NCI-H2227 (cell line): ENCODE data around the gene CHI3L1.
A peak's percentile ranks its signal among the peaks of the same experiment; 100 is the strongest.
"Not testable (repeated sequence)": the region's sequence is repeated elsewhere in the genome, so short reads cannot be mapped to it uniquely, and the experiment has no call there.

Source experiments
- DNase-seq: peaks from one replicate; lab custom pipeline; 2025; ENCODE audit not compliant: unreplicated experiment; lab: John Stamatoyannopoulos, UW

Gene CHI3L1

DNA sequence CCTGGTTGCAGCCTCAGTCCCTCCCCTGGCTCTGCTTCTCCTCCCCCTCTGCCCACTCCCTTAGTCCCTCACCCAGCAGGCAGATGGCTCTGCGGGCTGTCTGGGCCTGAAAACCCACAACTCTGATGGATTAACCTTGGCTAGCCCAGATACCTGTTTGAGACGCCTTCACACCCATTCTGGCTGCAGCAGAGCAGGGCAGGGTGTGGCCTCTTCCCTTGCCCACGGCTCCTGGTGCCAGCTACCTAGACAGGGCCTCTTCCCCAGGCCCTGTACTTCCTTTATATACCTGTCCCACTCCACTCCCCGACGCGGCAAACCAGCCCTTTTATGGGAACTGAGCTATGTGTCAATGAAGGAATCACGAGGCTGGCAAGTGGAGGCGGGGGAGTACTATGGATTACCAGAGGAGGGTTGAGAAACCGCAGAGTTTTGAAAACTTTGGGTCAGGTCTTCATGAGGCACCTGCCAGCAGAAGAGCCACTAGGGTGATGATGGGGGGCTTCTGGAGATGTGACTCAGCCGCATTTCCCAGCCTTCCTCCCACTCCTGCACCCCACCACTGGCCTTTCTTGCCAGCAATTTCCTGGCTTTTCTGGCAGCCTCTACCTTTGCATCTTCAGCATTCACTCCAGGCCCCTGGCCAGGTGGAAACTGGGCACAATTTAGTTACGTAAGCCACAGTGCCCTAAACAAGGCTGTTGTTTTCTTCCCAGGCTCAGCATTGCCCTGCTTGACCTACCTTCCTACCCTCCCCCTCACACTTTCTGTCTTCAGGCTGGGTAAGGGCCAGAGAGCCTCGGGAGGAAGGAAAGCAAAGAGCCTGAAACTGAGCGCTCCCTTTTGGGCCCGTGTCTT, at the start of gene CHI3L1:
TSS of gene CHI3L1 (minus strand) at position 259 of the 858 bp plus-strand sequence. CDS start at position 178, 81 bp downstream.
- no peak for DNase-seq

DNA sequence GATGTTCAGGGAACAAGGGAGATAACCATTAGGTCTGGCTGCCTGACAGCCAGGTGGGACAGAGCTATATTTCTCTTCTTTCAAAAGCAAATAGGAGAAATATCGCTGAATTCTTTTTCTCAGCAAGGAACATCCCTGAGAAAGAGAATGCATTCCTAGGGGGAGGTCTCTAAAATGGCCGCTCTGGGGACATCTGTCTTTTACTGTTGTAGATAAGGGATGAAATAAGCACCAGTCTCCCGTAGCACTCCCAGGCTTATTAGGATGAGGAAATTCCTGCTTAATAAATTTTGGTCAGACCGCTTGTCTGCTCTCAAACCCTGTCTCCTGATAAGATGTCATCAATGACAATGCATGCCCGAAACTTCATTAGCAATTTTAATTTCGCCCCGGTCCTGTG, 48.4 kb upstream of the CHI3L1 start:
- DNase-seq = not testable (repeated sequence)

DNA sequence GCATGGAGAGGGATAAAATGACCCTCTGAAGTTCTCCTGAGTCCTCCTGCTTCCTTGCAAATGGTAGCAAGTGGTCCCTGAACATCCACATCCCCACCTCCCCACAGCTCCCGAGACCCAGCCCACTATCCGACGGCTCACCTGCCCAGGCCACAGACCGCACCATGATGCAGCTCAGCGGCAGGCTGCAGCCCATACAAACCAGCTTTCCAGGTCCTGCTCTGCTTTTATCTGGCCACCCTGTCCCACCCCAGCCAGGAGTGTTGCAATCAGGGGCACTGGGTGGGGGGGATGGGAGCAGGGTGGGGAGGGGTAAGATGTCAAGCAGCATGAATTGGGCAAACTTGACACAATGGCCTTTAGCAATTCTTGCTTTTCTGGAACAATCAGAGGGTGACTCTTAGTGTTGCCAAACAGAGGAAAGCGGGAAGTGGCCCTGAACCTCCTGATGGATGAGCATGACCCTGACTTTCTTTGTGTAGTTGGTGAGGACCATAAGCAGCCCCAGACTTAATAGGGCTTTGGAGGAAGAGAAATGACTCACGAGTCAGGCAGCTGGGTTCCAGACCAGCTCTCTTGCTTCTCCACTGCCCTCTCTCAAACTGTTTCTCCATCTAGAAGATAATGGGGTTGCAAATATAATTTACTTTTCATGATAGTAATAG, 43.1 kb upstream of the CHI3L1 start, which contains the start of gene CHIT1:
TSS of gene CHIT1 (minus strand) at position 203 of the 665 bp plus-strand sequence. CDS start at position 166, 37 bp downstream.
- no peak for DNase-seq

DNA sequence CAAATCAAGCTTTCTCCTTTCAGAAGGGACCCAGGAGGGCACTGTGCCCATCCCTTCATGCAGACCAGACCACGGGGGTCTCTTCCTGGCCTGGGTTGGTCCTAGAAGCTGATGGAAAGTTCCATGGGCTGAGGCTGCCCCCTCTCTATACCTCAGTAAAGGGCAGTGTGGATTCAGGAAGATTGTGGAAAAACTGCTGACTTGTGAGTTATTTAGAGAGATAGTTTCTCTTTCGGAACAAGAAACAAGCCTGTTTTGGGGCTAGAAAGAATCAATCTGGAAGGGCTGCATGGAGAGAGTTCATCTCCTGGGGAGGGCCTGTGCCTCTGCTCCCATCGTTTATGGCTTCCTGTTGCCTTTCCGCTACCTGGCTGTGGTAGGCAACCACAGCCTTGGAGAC, 42.2 kb upstream of the CHI3L1 start:
- no peak for DNase-seq

DNA sequence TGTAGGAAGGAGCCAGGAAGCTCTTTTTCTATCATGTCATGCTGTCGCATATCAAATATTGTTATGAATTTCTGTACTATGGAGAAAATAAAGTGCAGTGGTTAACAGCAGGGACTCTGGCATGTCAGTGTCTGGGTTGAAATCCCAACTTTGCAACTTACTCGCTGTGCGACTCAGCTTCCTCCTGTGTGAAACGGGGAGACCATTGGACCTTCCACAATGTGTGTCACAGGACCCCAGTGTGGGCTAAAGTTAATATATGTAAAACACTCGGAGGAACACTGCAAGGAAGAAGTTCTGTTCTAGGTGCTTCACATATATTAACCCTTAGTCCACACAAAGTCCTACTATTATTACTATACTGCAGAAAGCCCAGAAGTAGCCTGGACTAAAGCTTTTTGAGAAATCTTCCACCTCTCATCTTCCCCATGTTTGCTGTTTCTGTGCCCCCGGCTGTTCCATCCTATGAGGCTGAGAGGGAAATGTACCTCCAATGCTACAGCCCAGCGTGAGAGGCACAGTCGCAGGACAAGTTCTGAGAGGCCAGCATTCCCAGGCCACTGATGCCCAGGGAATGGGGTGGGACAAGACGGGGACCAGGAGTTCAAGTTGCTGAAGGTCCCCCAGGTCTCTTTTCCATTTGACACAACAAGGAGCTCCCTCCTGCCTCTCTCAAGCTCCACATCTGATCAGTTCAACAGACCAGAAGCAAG, 41.0 kb upstream of the CHI3L1 start:
- DNase-seq = no peak

DNA sequence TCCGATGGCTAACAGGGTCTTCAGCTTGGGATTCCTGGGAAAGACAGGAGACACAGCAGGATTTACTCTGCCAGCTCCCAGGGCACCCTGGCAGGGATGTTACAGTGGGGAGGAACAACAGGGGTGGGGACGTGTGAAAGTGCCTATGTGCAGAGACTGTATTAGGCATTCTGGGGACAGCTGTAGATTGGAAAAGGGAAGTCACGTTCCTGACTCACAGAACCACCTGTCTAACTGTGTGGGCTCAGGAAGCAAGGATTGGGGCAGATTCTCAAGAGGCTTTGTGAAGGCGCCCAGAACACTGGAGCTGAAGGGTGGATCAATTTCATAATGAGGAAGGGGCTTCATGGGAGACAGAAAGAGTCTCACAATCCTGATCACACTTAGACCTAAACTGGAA, 38.6 kb upstream of the CHI3L1 start:
- no peak for DNase-seq

DNA sequence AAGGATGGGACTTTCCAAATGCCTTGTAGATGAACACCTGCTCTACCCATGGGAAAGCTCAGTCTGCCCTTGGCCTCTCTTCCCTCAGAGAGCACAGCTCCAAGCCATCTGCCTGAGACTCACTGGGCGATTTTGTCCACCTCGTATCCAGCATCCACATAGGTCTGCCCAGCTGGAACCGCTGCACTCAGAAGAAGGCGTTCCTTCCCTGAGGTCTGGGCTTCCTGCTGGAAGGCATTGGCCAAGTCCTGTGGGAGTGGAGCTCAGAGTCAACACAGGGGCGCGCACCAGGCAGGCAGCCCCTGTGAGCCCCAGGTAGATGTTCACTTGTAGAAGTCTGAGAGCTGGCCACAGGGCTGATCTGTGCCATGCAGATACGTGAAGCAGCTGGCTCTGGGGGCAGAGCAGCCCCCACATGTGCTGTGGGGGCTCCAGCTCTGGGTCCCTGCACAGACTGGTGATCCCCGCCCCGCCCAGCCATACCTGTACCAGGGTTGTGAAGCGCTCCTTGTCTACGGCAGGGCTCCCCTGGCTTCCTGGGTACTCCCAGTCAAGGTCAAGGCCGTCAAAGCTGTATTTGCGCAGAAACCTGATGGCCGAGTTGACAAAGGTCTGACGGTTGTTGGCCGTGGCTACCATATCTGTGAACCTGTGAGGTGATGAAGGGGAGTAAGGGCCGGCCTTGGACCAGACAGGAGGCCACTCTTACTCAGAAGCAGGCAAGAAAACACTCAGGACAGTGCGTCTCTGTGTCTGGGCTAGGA, 36.7 kb upstream of the CHI3L1 start:
- no peak for DNase-seq

DNA sequence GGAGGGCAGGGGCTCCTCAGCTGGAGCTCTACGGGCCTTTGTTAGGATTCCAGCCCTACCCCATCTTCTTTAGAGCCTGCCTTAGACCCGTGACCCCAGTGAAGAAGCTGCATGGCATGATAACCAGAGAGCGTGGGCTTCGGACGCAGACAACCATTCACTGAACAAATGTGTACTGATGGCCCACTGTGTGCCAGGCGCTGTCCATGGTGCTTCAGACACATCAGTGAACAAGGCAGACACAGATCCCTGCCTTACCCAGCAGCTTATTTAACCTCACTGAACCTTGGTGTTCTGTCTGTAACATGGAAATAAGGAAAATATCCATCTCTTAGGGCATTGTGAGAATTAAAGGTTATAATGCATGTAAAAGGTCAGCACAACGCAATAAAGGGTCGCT, 33.4 kb upstream of the CHI3L1 start:
- no peak for DNase-seq

DNA sequence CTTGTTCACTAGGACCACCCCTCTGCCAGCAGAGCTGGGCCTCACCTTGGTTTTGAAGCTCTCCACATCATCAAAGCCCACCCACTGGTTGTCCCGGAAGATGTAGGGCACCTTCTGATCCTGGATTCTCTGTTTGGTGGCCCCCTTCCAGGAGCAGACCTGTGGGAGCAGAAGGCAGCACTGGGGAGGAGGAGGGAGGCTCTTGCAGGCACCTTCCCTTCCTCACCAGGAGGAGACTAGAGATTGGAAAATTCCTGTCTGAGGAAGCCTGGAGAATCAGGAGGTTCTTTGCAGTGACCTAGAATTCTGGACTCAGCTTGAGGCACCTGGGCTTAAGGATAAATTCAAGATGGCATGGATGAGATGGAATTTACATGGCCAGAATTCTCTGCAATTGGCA, 32.7 kb upstream of the CHI3L1 start:
- no peak for DNase-seq

DNA sequence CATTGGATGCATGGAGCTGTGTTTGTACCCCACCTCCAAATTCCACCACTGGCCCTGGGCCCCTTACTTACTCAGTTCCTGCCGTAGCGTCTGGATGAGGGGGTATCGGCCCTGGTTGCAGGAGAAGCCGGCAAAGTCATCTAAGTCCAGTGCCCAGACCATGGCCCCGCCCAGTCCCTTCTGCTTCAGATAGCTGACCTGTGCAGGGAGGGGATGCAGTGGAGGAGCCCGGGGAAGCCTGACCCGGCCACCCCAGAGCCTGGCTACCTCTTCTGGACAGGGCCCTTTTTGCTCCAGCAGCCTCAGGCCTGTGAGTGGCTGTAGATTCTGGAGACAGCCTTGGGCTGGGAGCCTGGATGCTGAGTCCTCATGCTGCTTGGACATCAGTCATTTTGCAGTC, 31.2 kb upstream of the CHI3L1 start:
- DNase-seq = no peak

DNA sequence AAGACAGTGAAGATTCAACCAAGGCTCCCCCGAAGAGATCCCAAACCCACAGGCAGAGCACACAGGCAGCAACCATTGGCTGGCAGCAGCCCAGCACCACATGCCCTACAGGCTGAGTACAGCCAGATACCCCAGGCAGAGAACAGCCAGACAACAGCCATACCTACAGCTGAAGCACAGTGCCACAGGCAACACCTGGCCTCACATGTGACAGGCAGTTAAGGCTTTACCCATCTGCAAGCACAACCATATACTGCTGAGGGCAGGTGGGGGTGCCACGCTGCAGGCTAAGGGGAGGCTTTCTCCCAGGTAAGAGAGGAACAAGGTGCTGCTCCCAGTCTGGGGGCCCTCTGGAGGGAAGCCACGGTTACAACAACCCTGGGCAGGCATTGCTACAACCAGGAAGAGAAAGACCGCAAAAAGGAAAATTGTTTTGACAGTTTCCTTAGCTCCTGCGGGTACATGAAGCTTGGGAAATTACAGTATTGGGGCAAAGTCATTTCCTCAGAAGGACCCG, 30.7 kb upstream of the CHI3L1 start:
- no peak for DNase-seq

DNA sequence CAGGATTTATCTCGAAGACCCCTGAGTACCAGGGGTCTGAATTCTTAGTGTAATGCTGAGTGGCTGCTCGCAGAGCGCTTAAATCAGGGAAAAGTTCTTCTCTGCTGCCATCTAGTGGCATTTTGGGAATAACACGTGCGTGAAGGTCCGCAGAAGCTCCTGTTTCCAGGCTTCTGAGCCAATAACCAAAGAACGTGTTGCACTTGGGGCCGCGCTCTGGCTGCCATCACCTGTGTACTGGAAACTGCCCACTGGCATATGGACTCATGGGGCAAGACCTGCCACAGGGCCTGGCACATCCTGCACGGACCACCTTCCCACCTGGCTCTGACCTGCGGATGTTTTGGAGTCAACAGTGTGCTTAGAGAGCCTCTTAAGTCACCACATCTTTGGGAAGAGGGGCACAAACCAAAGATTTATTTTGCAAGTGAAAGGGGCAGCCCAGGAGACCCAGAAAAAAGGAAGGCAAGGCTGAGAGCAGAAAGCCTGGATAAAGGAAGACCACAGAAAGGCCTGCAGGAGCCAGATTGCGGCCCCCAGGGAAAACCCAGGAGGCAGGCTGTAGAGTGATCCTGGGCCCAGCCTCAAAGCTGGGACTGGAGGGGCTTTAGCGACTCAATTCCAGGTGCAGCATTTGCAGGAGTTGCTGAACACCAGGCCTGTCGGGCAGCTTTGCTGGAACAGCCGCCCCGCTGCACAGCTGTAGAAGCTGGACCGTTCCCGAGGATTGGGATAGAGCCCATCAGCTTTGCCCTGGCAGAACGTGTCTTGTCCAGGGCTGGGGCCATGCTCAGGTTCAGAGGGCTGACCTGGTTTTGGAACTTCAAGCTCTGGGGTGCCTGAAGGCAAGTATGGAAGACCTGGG, 30.0 kb upstream of the CHI3L1 start:
- DNase-seq = peak; percentile 89

DNA sequence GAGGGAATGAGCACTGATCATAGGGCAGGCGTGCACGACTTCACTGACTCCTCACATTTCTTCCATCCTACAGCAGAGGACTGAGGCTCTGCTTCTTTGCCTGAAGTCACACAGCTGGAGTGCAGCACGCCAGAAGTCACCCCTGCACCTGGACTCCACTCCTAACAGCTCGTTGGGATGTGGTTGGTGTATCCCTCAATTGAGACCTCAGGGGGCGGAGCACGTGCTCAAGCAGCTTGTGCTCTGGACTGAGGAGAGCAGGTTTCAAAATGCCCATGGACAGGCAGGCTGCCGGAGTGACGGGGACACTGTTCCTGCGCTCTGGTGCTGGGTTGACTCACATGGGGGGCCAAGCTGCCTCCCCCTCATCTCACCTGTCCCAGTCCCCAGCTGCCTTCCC, 29.1 kb upstream of the CHI3L1 start:
- peak; percentile 19 for DNase-seq

DNA sequence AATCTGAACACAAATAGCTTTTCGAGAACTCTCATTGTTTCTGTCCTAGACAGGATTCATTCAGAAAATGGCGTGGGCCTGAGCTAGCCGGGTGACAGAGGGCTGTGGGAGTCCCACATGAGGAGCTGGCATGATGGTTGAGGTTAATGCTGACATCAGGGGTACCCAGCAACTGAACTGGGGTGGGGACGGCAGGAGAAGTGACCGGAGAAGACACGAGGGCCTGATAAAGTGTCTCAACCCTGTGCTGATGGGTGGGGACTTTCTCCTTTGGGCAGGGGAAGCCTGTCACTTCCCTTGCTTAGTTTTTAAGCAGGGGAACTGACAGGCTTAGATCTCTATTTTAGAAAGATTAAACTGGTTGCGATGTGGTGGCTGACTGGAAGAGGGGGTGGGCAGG, 28.4 kb upstream of the CHI3L1 start:
- DNase-seq = no peak

DNA sequence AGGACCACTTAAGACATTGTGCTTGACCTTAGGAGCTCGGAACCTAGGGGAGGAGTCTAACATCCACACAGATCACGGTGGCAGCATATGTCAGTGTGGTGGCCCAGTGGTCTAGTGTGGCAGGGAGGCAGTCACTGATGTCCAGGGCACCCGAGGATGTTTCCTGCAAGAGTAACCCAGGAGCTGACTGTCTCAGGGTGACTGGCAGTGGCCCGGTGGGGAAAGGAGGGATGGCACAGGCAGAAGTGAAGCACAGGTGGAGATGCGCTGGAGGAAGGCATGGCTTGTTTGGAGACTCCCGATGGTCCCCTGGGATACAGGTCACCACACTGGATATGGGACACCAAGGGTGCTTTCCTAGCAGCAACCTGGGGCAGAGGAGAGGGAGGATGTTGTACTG, 26.6 kb upstream of the CHI3L1 start:
- no peak for DNase-seq

DNA sequence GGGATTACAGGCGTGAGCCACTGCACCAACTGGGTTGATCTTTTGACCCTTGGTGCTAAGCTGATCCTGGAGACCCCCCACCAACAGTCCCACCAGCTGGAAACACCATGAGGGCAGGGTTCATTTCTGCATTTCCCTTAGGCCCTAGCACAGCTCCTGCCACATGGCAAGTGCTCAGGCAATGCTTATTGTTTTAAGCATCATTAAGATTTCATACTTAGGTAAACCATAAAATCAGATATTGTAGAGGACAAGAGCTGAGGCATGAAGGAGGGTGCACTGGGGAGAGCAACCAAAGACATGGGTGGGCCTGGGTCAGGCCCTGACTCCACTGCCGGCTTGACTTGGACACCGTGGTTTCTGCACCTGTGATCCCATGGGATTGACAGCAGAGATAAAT, 25.3 kb upstream of the CHI3L1 start:
- no peak for DNase-seq

DNA sequence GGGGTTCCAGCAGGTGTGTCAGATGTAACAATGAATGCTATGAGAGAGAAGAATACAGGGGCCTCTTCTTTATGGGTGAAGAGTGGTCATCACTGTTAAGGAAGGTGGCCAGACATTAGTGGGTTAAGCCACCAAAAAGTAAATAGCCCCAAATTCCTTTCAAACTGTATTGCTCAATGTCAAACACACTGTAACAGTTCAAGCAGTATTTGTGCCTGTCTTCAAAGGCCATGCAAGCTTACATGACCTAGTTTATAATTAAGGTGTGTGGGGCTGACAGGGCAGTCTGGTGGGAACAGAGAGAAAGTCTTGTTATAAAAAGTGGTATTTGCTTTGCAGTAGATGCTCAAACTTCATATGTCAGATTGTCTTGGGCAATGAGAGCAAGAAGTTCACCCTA, 24.5 kb upstream of the CHI3L1 start:
- DNase-seq = no peak

DNA sequence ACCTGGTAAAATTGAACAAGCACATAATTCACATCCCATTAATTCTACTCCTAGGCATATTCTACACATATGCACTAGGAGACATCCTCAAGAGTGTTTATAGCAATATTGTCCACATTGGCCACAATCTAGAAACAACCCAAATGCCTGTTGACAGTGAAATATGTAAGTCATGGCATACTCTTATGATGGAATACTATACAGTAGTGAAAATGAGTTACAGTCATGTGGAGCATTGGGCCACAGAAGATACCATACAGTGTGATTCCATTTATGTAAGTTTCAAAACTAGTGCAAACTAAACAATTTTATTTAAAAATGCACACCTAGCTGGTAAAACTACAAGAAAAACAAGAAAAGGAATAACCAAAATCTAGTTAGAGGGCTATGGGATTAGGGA, 23.8 kb upstream of the CHI3L1 start:
- no peak for DNase-seq

DNA sequence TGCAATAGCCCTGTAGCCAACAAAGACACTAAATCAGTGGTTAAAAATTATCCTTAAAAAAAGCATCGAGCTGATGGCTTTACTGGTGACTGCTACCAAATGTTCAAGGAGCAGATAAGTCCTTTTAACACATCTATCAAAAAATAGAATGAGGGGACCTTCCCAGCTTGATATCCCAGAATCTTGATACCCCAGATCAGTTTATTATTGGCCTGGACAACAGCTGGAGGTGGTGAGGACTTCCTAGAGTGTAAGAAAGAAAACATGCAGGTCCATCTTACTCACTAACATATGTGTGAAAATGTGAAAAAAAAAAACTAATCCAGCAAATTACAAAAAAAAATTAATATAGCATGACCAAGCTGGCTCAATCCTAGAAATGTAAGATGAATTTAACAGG, 21.7 kb upstream of the CHI3L1 start:
- no peak for DNase-seq

DNA sequence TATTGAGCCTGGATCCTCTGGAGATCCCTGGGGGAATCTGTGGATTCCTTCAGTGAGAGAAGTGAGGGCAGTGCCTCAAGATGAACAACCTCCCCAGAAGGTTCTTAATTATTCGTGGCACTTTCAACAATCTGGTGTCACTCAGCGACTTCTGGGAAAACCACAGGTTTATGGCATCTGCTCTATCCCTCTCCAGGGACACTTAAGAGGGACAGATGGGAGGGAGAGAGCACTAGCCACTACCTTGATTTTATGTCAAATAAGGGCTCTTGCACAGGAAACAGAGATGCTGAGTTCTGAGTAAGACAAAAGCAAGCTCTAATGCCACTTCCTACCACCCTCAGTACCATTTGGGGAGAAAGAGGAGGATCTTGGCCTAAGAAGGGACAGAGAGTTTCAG, 21.2 kb upstream of the CHI3L1 start:
- DNase-seq = no peak
